Activated CD8-positive, alpha-beta memory T cell treated with anti-CD3 and anti-CD28 coated beads, Interleukin-2, amount 50 U/mL, for 1 hour (primary cell): ENCODE results near the gene HSD17B10.
"Not testable (repeated sequence)": the region's sequence is repeated elsewhere in the genome, so short reads cannot be mapped to it uniquely, and the experiment has no call there.

Experiments used
- DNase-seq: peaks from one replicate; pipeline ENCODE4 v3.0.0-alpha.2; 2020; ENCODE audit errors: extremely low read depth

HSD17B10 gene

GRCh38 chrX:53437206-53437605, 3.0 kb upstream of the HSD17B10 start:
- DNase-seq: no peak

GRCh38 chrX:53435997-53436396, 1.8 kb upstream of the HSD17B10 start:
- DNase-seq: peak; percentile 26

DNA sequence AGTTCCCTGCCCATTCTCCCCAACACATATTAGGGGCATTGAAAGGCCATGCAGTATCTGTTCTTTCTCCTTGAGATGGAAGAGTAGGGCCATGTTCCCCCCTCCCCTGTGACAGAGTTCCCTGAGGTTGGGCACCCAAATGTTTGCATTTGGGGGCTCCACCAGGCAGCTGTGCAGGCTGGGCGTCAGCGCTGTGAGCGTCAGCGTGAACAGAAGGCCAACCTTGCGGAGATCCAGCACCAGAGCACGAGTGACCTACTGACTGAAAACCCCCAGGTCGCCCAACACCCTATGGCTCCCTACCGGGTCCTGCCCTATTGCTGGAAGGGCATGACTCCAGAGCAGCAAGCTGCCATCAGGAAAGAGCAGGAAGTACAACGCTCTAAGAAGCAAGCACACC, 3.9 kb downstream of the HSD17B10 start:
- no peak for DNase-seq

GRCh38 chrX:53429755-53430154, 4.4 kb downstream of the HSD17B10 start:
- DNase-seq: no peak

- no peak for DNase-seq
Measured at GRCh38 chrX:53422861-53423306, 11.3 kb downstream of the HSD17B10 start, which contains the start of gene RIBC1. TSS of gene RIBC1 (plus strand) at chrX:53422873. CDS start at chrX:53426277, 3,404 bp downstream.

DNA sequence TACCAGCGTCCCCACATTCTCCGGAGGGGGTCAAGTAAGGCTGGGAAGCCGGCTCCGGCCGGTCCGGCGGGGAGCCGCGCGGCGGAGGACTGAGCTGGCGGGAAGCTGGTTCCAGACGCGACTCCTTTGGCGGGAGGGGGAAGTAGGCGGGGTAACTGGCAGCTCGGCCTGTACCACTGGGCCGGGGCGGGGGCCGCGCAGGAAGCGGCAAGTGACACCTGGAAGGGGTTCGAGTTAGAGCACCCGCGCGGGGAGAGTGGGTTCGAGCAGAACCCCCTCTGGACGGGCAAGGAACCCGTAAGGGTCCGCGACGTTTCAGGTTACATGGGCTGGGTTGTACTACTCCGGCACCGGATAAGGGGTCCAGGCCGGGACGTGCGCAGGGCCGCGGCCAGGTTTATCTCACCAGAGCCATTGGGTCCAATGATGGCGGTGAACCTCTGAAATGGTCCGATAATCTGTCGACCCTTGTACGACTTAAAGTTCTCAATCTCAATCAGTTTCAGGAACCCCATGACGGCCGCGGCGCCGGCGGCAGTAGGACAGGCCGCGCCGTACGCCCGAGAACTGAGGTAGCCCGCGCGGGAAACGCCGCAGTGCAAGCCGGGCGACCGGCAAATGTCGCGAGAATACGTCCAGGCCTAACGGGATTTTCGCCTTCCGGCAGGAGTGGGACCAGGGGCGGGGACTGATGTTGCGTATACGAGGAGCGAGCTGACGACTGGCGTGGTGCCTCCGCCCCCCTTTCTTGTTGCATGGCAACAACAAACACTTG, 11.9 kb downstream of the HSD17B10 start, which contains the start of gene SMC1A:
TSS of gene SMC1A (minus strand) at position 569 of the 775 bp plus-strand sequence. CDS start at position 515, 54 bp downstream.
- peak; percentile 98 for DNase-seq

- DNase-seq: peak; percentile 8
Measured at GRCh38 chrX:53421772-53422085, 12.4 kb downstream of the HSD17B10 start.

- no peak for DNase-seq
Measured at GRCh38 chrX:53421125-53421524, 13.0 kb downstream of the HSD17B10 start.

GRCh38 chrX:53420351-53420750, 13.8 kb downstream of the HSD17B10 start:
- not testable (repeated sequence) for DNase-seq

- no peak for DNase-seq
Measured at GRCh38 chrX:53412446-53412845, 21.7 kb downstream of the HSD17B10 start.

- DNase-seq: no peak
Measured at GRCh38 chrX:53403535-53403934, 30.6 kb downstream of the HSD17B10 start.

- DNase-seq: no peak
Measured at GRCh38 chrX:53398216-53398615, 36.0 kb downstream of the HSD17B10 start.

- DNase-seq: no peak
Measured at GRCh38 chrX:53395605-53396298, 38.4 kb downstream of the HSD17B10 start.

GRCh38 chrX:53383376-53384076, 50.6 kb downstream of the HSD17B10 start:
- no peak for DNase-seq
